ENCODE data around the gene SBK3.

DNA sequence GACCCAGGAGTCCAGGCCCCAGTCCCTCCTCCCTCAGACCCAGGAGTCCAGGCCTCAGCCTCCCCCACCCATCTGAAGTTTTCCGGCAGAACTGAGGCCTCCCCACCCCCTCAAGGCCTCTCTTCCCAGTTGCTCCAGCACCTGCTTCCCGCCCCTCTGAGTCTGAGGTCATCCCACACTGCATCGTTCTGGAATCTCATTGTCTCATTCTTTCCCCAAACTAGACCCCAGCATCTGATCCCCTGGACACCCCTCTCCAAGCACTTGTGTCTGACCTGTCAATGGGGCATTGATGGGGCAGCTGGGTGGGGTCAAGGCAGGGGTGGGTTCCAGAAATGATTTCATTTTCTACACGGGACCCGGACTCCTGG lies 7.6 kb downstream of the SBK3 start:
- TF ChIP-seq, protein P1, sequence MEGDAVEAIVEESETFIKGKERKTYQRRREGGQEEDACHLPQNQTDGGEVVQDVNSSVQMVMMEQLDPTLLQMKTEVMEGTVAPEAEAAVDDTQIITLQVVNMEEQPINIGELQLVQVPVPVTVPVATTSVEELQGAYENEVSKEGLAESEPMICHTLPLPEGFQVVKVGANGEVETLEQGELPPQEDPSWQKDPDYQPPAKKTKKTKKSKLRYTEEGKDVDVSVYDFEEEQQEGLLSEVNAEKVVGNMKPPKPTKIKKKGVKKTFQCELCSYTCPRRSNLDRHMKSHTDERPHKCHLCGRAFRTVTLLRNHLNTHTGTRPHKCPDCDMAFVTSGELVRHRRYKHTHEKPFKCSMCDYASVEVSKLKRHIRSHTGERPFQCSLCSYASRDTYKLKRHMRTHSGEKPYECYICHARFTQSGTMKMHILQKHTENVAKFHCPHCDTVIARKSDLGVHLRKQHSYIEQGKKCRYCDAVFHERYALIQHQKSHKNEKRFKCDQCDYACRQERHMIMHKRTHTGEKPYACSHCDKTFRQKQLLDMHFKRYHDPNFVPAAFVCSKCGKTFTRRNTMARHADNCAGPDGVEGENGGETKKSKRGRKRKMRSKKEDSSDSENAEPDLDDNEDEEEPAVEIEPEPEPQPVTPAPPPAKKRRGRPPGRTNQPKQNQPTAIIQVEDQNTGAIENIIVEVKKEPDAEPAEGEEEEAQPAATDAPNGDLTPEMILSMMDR (IDR thresholded peaks at IDR 0.05): no peak
- TF ChIP-seq EZH2phosphoT487 (IDR thresholded peaks at IDR 0.05): no peak

Data from neural progenitor cell (in vitro differentiated cells).